ENCODE data around the gene ADCY4.
A peak's percentile ranks its signal among the peaks of the same experiment; 100 is the strongest.

Gene ADCY4

GRCh38 chr14:24271834-24272263 is 63.0 kb downstream of the ADCY4 start:
- DNase-seq = no peak

GRCh38 chr14:24271134-24271833 is 63.6 kb downstream of the ADCY4 start, which contains the start of gene RABGGTA:
TSS of gene RABGGTA (minus strand) at chr14:24271597. CDS start at chr14:24271115, 482 bp downstream.
- DNase-seq = peak; percentile 94

- no peak for DNase-seq
Observed at GRCh38 chr14:24270537-24271133, 64.2 kb downstream of the ADCY4 start.

GRCh38 chr14:24269910-24270536 is 64.8 kb downstream of the ADCY4 start:
- DNase-seq = no peak

- DNase-seq = no peak
Observed at GRCh38 chr14:24269368-24269767, 65.5 kb downstream of the ADCY4 start.
